Right renal cortex interstitium (tissue), 3 donors: ENCODE results near the gene CCDC197. TPM values are rescaled to one million over a fixed set of nuclear protein-coding genes. Genes with fewer than 3 reads are reported as not detected.

Experiments
- DNase-seq, 3 donors: peaks; one replicate each; pipeline ENCODE4 v3.0.0-alpha.2; 2013; ENCODE audit warnings: low read depth in 3 of 3, low spot score in 2 of 3
- polyA plus RNA-seq, 3 donors: library from polyadenylated mRNA; unstranded; fragments of 120-200 nt; gene quantifications; one replicate each; pipeline ENCODE4 v1.2.1, GENCODE V29; 2013; ENCODE audit not compliant: insufficient read length in 3 of 3

CCDC197 gene
- polyA plus RNA-seq, 3 donors, result not detected

DNA sequence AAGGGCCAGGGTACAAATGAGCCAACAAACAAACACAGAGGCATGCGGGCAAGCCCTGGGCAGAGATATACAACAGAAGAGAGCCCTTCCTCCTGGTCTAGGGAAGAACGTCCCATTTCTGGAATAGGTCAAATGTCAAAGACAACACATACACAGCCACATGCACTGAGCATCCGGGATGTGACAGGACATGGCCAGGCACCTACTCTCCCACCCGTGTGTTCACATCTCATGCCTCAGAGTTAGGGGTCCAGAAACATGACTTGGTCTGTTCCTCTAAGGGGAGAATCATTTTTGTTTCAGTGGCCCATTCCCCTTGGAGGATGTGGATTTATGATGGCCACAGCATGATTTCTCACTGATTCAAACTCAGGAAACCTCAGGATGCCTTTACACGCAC is 19.9 kb upstream of the CCDC197 start:
- no peak for DNase-seq

DNA sequence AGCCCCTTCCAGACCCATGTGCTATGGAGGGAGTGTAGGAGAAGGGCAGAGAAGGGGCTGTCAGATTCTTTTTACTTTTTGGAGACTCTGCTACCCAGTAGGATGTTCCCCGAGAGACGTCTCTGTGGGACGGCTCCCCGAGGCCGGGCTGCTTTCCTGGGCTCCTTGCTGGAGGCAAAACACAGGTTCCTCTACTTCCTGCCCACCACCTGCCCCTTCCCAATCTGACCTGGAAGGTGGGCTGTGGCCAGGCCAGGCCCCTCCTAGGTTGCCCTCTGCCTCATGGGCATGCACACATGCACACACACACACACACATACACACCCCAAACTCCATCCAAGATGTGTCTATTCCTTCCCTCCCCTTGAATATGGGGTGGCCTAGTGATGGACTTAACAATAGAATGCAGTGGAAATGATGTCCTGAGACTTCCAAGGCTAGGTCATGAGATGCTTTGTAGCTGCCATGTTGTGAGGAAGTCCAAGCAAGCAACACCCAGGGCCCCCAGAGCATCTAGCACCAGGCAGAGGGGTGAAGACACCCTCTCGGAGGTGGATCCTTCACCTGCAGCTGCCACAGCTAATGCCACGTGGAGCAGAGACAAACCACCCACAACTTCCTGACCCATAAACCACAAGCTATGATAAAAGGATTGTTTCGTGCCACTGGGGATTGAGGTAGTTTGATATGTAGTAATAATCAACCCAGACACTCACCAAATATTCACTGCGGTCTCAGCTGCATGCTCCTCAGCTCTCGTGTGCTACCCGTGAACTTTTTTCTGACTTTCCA is 19.1 kb upstream of the CCDC197 start:
- no peak for DNase-seq

DNA sequence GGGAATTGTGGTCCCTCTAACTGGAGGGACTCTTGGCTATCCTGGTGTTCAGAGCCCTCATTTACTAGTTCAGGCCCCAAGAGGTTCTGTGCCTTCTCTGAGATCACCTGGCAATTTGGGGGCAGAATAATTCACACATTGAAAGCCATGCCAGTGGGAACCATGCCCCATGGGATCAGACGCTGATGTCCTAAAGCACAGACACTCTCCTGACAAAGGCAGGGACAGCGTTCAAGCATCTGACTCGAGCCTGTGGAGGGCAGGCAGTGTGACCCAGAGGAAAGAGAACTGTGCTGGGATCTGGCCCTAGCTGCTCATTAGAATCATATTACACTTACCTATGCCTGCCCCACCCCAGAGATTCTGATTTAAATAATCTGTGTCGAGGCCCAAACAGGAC is 18.4 kb upstream of the CCDC197 start:
- no peak for DNase-seq

DNA sequence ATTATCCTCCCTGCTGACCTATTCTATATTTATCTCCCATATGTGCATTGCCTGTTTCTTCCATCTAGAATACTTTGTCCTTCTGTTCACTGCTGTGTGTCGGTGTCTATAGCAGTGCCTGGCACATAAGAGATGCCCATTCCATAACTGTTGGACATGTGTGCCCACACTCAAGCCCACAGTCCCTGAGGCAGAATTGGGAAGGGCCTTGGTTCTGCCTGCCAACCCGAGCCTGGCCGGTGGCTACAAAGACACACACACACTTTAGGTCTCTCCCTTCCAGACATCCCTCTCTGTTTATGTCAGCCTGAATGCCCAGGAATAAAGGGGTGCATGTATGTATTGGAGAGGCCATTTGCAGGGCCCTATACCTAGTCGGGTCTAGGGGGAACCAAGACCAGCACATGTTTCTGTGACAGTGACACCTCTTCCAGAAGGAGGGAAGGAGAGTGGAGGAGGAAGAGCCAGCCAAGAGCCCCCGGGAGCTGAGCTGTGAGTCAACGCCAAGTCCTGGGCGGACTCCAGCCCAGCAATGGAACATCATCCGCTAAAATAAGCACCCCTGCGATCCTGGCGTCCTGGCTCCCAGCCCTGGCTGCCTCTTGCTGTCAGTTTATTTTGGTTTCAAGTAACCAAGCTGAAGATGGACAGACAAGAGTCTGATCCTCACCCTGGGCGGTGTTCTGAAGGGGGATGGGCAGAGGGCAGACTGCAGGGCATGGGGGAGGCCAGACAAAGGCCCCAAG is 16.5 kb upstream of the CCDC197 start:
- DNase-seq, result no peak

DNA sequence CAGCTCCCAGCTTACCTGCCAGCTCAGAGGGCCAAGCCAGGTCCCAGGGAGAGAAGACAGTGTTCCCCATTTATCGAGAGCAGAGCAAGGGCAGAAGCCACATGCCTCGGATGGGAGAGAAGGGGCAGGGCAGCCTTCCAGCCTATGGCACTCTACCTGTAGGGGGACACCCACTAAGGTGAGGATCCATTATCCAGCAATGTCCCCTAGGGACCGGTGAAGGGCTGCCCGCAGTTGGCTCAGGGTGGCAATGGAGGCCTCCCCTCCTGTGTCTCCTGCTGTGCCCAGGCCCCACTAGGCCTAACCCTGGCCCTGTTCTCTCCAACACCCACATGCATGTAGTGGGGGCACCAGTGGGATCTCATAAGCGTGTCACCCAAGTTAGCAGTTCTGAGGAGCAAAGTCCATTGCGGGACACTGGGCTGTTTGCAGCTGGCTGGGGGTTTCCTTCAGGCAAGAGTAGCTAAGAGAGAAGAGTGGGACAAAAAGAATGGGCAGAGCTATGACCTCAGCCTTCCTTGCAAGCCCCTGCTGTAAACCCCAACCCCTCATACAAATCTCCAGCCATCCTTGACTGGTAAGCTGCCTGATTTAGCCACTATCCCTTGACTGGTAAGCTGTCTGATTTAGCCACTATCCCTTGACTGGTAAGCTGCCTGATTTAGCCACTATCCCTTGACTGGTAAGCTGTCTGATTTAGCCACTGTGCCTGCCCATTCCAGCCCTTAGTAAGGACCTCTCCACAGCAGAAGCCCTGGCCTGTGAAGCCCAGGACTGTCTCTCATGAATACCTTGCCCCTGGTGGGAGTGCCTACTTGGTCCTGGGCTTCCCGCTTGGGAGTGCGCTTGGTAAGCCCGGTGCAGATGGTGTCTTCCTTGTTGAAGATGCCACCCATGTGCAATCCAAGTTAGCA is 15.5 kb upstream of the CCDC197 start:
- no peak for DNase-seq

DNA sequence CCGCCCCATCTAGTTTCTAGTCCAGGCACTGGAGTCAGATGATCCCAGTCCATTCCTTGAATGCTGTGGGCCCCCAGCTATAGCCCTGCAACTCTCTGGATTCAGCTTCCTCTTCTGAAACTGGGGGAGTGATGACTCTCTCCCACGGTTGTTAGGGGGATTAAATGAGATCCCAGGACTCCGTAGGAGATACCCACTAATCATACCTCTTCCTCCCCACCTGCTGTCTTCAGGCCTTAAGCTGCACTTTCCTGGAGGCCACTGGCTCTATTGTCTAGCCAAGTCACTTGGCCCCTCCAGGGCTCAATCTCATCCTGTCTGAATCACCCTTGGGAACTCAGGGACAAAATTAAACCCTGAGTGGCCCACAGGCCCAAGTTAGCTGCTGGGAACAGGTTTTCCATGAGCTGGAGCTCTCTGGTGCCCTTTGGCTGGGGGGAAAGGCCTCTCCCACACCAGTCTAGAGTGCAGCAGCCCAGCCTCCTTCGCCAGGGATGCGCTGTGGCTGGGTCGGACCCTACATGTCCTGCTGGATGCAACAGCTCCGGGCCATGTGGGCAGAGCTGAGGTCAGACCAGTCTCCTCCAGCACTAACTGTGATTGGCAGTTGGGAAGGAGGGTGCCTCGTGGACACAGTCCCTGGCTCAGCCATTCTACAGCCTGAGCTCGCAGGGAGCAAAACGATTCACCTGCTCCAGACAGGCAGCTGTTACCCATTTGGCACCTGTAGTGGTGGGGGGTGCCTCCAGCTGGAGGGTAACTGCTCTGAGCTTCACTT is 14.7 kb upstream of the CCDC197 start:
- DNase-seq, result no peak

DNA sequence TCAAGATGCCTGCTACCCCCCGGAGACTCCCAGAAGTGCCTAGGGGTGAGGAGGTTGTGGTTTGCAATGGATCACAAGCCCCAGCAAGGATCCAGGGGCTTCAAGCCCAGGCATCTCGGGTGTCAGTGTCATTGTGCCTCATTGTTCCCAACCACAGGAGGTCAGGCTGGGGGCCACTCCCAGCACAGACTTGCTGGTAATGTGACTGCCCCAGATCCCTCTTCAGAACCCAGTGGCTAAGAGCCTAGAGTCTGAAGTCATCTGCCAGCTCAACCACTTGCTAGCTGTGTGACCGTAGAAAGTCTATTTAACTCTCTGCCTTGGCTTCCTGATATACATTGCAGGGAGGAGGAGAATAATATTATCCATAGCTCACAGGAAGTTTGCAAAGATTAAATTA is 13.0 kb upstream of the CCDC197 start:
- no peak for DNase-seq

DNA sequence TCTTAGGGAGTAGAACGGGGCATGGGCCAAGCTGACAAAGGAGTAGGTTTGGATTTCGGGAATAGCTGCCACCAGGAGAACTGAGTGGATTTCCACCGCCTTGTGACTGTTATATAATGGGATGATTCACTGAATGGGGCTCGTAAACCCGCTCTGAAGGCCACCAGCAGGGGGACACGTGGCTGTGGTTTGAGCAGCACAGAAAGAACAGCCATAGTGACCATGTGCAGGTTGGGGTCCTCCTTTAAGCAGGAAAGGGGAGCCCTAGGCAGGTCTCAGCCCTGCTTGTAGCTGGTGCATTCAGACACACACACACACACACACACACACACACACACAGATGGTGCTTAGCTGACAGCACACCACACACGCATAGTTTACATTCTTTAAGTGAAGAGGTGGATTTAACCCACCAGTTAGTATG is 12.1 kb upstream of the CCDC197 start:
- no peak for DNase-seq

DNA sequence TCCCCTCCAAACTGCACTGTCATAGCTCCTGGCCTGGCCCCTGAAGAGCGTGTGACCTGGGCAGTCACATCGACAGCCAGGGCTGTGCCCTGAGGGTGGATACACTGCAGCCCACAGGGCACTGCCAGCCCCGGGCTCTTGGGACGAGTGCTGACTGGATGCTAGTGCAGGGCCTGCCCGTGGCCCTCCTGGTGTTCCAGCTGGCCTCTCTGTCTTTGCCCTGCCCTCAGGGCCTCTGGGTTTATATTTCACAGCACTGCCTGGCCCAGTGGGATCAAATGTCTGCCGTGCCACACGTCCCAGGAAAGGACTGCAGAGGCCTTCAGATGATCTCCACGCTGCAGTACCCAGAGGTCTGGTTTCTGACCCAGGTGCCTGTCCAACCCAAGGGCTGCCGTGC is 10.1 kb upstream of the CCDC197 start:
- peak in 1 of 3 donors; percentile 30 for DNase-seq

DNA sequence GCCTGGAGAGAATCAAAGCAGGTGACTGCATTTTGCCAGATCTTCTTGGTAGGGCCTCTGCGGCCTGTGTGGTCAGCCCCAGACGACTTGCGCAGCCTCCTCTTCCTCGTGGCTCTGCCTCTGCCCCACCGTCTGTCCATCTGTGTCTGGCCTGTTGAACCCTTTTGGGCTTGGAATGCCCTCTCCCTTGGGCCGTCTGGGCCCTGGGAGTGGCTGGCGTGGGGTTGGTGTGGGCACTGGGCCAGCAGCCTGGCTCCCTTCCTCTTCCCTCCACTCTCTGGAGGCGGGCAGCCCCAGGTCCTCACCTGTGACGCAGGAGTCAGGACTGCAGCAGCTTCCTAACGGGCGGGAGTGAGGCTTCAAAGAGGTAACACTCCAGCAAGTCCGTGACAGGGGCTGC is 9.7 kb upstream of the CCDC197 start:
- DNase-seq, result no peak

DNA sequence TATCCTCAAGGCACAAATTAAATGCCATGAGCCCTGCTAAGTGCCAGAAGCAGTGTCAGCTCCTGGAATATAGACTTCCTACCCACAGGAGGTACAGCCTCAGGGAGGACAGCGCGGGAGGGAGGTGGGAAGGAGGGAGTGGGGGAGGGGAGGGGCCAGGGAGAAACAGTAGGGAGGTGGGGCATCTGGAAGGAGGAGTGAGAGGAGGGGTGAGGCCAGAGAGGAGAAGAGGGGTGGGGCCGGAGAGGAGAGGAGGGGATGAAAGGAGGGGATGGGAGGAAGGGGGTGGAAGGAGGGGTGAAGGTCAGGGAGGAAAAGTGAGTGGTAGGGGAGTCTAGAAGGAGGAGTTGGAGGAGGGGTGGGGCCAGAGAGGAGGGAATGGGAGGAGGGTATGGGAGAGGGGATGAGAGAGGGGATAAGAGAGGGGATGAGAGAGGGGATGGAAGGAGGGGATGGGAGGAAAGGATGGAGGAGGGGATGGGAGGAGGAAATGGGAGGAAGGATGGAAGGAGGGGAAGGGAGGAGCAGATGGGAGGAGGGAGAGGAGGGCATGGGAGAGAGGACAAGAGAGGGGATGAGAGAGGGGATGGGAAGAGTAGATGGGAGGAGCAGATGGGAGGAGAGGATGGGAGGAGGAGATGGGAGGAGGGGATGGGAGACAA is 9.2 kb upstream of the CCDC197 start:
- DNase-seq, result no peak

DNA sequence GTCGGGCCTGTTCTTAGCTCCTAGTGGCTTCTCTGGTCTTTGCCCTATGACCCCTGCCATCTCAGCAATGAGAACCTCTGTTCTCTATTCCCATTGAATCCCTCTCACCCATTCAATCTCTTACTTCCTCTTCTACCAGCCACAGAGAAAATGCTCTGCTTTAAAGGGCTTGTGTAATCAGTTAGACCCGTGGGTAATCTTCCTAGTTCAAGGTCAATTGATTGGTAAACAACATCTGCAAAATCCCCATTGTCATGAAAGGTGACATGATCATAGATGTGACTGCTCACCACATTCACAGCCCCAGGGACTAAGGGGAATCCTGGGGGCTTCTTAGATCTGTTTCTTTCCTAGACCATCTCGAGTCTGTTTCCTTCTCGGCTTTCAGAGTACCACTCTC is 7.2 kb upstream of the CCDC197 start:
- no peak for DNase-seq

DNA sequence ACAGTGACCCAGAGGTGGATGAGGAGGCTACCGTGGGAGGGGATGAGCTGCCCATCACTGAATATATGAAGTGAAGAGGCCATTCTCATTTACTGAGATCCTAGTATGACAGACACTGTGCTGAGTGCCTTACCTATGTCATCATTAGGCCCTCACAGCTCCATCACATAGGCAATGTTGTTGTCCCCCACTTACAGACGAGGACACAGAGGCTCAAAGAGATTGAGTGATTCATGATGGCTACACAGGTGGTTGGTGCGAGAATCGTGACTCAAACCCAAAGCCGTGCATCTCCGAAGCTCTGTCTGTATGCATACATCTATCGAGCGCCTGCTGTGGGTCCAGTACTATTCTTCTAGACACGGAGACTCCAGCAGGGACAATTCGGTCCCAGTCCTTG is 5.9 kb upstream of the CCDC197 start:
- no peak for DNase-seq

DNA sequence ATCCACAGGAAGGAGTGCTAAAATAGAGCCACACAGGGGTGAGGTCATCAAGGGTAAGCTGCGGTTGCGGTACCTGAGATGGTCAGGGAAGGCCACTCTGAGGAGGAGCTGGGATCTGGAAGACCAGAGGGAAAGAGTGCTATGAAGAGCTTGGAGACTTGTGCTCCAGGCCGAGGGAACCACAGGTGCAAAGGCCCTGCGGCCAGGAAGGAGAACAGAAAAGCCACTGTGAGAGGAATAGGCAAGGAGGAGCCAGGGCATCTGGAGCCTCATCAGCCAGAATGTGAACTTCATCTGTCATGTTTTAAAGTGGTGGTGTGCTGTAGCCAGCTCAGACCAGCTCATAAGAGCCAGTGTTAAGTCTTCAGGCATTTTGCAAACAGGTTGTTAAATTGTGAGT is 5.5 kb upstream of the CCDC197 start:
- no peak for DNase-seq

DNA sequence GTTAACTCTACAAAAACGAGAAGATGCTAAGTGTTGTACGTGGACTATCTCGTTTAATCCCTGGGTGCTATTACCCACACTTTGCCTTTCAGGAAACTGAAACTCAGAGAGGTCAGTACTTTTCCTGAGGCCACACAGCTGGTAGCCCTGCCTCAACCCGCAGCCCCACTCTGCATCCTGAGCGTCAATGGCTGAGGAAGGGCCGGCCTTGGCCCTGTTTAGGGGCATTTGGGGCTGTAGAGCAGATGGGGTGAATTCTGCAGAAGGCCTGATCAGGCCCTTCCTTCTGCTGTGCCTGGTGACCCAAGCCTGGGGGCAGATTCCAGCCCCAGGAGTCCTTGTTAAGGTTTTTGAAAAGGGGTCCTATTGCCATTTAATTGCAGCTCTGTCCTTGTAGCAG is 3.7 kb upstream of the CCDC197 start:
- no peak for DNase-seq

DNA sequence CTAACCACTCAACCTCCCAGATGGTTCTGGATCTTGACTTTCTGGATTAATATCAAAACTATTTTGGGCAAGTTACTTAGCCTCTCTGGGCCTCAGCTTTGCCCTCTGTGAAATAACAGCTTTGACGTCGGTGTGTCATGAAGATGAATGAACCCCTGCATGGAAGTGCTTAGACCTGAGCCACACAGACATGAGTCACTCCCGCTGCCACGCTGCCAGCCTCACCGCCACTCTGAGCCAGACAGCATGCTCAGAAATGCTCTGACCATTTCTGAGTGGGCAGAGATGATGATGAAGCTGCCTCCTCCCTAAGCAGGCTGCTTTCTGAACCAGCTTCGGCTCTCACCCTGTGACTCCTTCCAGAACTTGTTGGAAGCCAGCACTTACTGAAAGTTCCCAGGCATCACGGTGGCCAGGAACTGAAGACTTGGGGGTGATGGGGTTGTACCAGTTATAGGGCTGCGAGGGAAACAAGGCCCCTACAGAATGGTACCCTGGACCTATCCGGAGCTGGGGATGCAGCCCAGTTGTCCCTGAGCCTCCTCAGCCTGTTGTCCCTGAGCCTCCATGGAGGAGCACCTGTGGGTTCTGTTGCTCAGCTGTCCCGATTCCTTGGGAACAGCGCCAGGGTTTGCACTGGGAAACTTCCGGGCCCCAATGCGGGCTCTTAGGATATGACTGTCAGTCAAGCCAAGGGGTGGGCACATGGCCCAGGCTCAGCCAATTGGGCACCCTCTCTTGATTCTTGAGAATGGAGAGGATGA is 2.0 kb upstream of the CCDC197 start:
- no peak for DNase-seq

DNA sequence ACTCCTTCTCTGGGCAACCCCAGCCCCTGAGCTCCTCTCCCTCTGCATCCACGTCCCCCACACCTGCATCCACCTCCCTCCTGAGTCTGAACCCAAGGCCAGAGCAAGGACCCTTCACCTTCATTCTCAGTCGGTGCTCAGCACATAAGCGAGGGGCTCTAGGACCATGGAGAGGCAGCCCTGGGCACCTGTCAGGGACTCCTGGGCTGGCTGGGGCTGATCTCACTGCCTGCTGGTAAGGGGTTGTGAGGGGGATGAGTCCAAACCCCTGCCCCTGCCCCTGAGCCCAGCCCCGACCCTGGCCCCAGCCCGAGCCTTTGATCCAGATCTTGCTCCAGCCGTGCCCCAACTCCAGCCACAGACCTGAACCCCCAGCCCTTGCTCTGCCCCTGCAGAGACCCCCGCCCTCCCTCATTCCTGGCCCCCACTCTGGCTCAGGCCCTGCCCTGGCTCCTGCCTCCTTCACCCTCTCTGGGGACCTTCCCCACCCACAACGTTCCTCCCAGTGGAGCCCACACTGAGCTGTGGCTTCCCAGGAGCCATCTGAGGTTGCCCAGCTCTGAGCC is 888 bp upstream of the CCDC197 start:
- no peak for DNase-seq

DNA sequence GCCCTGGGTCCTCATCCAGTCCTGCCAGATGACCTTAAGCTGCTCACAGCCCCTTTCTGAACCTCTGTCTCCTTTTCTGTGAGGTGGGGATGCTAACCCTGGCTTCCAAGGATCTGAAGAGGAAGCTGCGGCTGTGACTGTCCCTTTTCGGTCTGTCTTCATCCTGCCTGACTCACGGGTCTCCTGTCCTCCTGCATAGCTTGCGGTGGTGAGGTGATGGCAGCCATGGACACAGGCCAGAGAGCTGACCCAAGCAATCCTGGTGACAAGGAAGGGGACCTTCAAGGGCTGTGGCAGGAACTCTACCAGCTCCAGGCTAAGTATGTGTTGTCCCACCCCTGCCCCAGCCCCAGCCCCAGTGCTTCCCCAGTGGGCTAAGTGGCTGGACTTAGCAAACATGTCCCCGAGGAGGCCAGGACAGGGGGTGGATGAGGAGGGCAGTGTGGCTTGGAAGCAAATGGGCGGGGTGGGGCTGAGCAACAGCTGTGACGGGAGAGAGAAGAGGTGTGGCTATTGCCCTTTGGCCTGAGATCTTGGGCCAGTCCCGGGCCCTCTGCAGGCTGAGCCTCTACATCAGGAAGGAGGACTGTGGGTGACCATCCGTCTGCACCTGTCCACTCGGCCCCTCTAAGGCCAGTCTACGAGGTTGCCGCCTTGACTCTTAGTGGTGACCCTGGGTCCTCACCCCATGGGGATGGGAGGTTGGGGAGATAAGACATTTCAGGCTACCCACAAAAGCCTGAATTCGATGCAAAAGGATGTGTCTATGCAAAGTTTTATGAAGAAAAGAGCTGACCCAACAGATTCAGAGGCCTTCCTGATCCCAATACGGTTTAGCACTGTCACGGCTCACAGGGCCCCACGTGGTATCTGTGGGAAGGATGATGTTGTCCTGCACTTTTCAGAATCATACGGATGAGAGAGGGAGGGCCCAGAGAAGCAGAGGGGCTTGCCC is 1.1 kb downstream of the CCDC197 start:
- DNase-seq, result no peak
